Cardiac muscle cell (in vitro differentiated cells and primary cell): ENCODE measurements around the gene EFHC2. TPM values are rescaled to one million over a fixed set of nuclear protein-coding genes. Genes with fewer than 3 reads are reported as not detected.

ENCODE experiments used
- DNase-seq, 2 donors: peaks; one replicate each; pipeline versions ENCODE4 v3.0.0 to v3.0.0-alpha.2; 2010 to 2017; ENCODE audit warnings: low read depth in 1 of 2, low spot score in 1 of 2
- H3K27ac ChIP-seq: fragments of 200-600 bp; sonication (generic); 2 replicates; pipeline ENCODE4 v1.5.1; 2016
- H3K27me3 ChIP-seq: fragments of 200-600 bp; sonication (generic); 2 replicates; pipeline ENCODE4 v1.6.0; 2016; ENCODE audit warnings: control low read depth
- H3K36me3 ChIP-seq: fragments of 200-600 bp; sonication (generic); 2 replicates; pipeline ENCODE4 v1.5.1; 2016; ENCODE audit warnings: control low read depth
- H3K4me1 ChIP-seq: fragments of 200-600 bp; sonication (generic); 2 replicates; pipeline ENCODE4 v1.8.1; 2017; ENCODE audit warnings: low read depth, mild to moderate bottlenecking, mixed run types
- H3K4me3 ChIP-seq: fragments of 200-600 bp; sonication (generic); 2 replicates; pipeline ENCODE4 v1.5.1; 2016; ENCODE audit warnings: mild to moderate bottlenecking
- H3K9me3 ChIP-seq: fragments of 200-600 bp; sonication (generic); 2 replicates; pipeline ENCODE4 v1.5.1; 2017; ENCODE audit warnings: low read depth, mild to moderate bottlenecking, control low read depth
- polyA plus RNA-seq: library from polyadenylated mRNA; unstranded; fragments of >200 nt; fragmentation: Nextera tagmentation; extraction: Ambion mirVana; gene quantifications from 2 replicates; pipeline ENCODE4 v1.2.1, GENCODE V29; 2016
- total RNA-seq: library from RNA; depleted of rRNA; stranded (reverse); fragments of >200 nt; gene quantifications from 2 replicates; pipeline ENCODE4 v1.2.3, GENCODE V29; 2016
- TF ChIP-seq, protein P1 (sequence below): IDR thresholded peaks from 2 replicates; pipeline ENCODE4 v1.5.1; 2012; ENCODE audit warnings: low read depth, mild to moderate bottlenecking, low read length

EFHC2 gene
- total and polyA plus RNA-seq, 2 experiments from 2014 or later = 3.8 to 6.5 TPM

DNA sequence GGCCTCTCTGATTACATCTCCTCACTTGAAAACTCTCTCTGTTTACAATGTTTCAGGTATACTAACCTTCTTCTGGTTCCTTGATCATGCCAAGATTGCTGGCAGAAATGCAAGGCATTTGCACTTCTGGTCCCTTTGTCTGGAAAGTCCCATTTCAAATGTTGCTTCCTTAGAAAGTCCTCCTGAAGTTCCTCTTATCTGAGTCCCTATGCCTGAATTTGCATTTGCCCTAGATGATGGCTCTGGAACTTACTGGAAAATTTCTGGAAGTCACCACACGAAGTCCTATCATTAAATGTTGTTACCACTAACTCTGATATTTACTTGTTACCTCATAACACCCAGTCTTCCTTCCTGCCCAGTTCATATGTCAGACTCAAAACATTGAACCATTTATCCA, 176.4 kb downstream of the EFHC2 start:
- H3K4me3 ChIP-seq = no peak overlapping the region
- no peaks in the 10 kb centered on the region for H3K36me3 ChIP-seq
- no peak for DNase-seq
- no peaks in the 10 kb centered on the region for H3K9me3 ChIP-seq
- TF ChIP-seq, protein P1, sequence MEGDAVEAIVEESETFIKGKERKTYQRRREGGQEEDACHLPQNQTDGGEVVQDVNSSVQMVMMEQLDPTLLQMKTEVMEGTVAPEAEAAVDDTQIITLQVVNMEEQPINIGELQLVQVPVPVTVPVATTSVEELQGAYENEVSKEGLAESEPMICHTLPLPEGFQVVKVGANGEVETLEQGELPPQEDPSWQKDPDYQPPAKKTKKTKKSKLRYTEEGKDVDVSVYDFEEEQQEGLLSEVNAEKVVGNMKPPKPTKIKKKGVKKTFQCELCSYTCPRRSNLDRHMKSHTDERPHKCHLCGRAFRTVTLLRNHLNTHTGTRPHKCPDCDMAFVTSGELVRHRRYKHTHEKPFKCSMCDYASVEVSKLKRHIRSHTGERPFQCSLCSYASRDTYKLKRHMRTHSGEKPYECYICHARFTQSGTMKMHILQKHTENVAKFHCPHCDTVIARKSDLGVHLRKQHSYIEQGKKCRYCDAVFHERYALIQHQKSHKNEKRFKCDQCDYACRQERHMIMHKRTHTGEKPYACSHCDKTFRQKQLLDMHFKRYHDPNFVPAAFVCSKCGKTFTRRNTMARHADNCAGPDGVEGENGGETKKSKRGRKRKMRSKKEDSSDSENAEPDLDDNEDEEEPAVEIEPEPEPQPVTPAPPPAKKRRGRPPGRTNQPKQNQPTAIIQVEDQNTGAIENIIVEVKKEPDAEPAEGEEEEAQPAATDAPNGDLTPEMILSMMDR = no peak
- no peak overlapping the region for H3K27ac ChIP-seq
- H3K27me3 ChIP-seq = no peaks in the 10 kb centered on the region
- H3K4me1 ChIP-seq = no peaks in the 10 kb centered on the region

- Histone ChIP-seq H3K4me1 (no peaks in the 10 kb centered on the region), H3K36me3 (no peaks in the 10 kb centered on the region)
- TF ChIP-seq, protein P1 = no peak
Measured at GRCh38 chrX:44162964-44163475, 180.5 kb downstream of the EFHC2 start.

DNA sequence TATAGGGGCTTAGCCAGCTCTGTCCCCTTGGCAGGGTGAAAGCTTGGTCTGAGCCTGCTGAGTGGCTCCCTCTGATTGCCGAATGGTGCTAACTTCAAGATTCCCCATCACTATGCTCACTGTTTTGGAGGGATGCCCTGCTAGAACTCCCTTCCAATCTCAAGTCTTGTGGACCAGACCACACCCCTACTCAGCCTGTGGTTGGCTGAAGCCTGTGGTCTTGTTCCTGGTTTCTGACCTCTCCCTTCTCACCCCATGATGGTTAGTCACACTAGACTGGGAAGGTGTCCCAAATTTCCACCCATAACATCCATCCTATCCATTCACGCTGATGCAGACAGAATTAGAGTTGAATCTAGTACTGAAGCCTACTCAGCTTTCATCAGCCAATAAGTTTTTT, 185.6 kb downstream of the EFHC2 start:
- Histone ChIP-seq H3K36me3 (no peaks in the 10 kb centered on the region), H3K4me3 (no peak overlapping the region), H3K27me3 (no peaks in the 10 kb centered on the region), H3K27ac (no peak overlapping the region), H3K4me1 (no peaks in the 10 kb centered on the region), H3K9me3 (no peaks in the 10 kb centered on the region)
- TF ChIP-seq, protein P1 = no peak
- DNase-seq = no peak

More at GRCh38 chrX:44162964-44163475, 180.5 kb downstream of the EFHC2 start:
- Histone ChIP-seq H3K27ac (no peak overlapping the region), H3K4me3 (no peak overlapping the region), H3K27me3 (no peaks in the 10 kb centered on the region), H3K9me3 (no peaks in the 10 kb centered on the region)
- no peak for DNase-seq

GRCh38 chrX:44157283-44157682, 186.2 kb downstream of the EFHC2 start:
- Histone ChIP-seq H3K4me1 (no peaks in the 10 kb centered on the region), H3K4me3 (no peak overlapping the region), H3K9me3 (no peaks in the 10 kb centered on the region), H3K27ac (no peak overlapping the region), H3K36me3 (no peaks in the 10 kb centered on the region), H3K27me3 (no peaks in the 10 kb centered on the region)
- DNase-seq = no peak
- TF ChIP-seq, protein P1 = no peak

DNA sequence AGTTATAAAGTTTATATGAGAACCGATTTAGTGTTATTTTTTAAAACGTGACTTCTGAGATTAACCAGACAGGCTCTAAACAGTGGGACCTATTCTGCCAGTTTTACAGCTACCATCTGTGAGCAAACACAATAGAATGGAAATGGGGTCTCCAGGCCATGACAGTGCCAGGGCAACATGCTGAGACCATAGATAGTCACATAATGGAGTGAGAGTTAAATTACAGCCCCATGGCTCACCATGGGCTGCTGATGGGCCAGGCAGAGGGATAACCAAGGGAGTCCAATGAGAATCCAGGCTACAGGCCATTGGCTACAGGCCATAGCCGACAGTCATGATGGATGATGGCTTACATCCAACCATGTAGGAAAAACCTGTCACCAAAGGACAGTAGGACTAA, 186.7 kb downstream of the EFHC2 start:
- Histone ChIP-seq H3K36me3 (no peaks in the 10 kb centered on the region), H3K9me3 (no peaks in the 10 kb centered on the region), H3K4me3 (no peak overlapping the region), H3K27ac (no peak overlapping the region), H3K4me1 (no peaks in the 10 kb centered on the region), H3K27me3 (no peaks in the 10 kb centered on the region)
- TF ChIP-seq, protein P1 = no peak
- no peak for DNase-seq

GRCh38 chrX:44155126-44155525, 188.3 kb downstream of the EFHC2 start:
- Histone ChIP-seq H3K36me3 (no peaks in the 10 kb centered on the region), H3K9me3 (no peaks in the 10 kb centered on the region), H3K4me1 (no peaks in the 10 kb centered on the region), H3K27ac (no peak overlapping the region), H3K4me3 (no peak overlapping the region), H3K27me3 (no peaks in the 10 kb centered on the region)
- TF ChIP-seq, protein P1 = no peak
- no peak for DNase-seq
